ENCODE results near the gene SUCLG1.
"Not testable (repeated sequence)": the region's sequence is repeated elsewhere in the genome, so short reads cannot be mapped to it uniquely, and the experiment has no call there.

SUCLG1 gene

GRCh38 chr2:84409531-84409930, 49.5 kb downstream of the SUCLG1 start:
- Histone ChIP-seq H3K9me3 (ENCODE audit: control insufficient read depth, insufficient read depth, low read depth, low read length) (no peaks in the 10 kb centered on the region), H3K27ac (ENCODE audit: extremely low read depth, low read depth, low read length) (no peak overlapping the region), H3K36me3 (ENCODE audit: control insufficient read depth in 2 of 2, insufficient read depth in 1 of 2, low read length in 2 of 2) (no peaks in the 10 kb centered on the region), H3K4me3 (ENCODE audit: low read depth, low read length) (no peak overlapping the region), H3K4me1 (ENCODE audit: control insufficient read depth, insufficient read depth, low read length) (no peaks in the 10 kb centered on the region)
- POLR2A ChIA-PET, result no interaction called here
- no peak for TF ChIP-seq ZNF747 (tag by site-specific recombination; IDR thresholded peaks at IDR 0.05)
- no peak for TF ChIP-seq KLF17 (tag by site-specific recombination; IDR thresholded peaks at IDR 0.05)
- no peak for TF ChIP-seq ZNF366 (tag by site-specific recombination; conservative IDR thresholded peaks at IDR 0.05)
- no peak for TF ChIP-seq ZNF248 (tag by site-specific recombination; IDR thresholded peaks at IDR 0.05)
- no peak for TF ChIP-seq ZSCAN4 (tag by site-specific recombination; IDR thresholded peaks at IDR 0.05)
- CTCF ChIA-PET, result no interaction called here

GRCh38 chr2:84402111-84402510, 57.0 kb downstream of the SUCLG1 start:
- H3K9me3 ChIP-seq (ENCODE audit: control insufficient read depth, insufficient read depth, low read depth, low read length); H3K4me3 ChIP-seq (ENCODE audit: low read depth, low read length); POLR2A ChIA-PET; H3K4me1 ChIP-seq (ENCODE audit: control insufficient read depth, insufficient read depth, low read length); H3K36me3 ChIP-seq (ENCODE audit: control insufficient read depth in 2 of 2, insufficient read depth in 1 of 2, low read length in 2 of 2); H3K27ac ChIP-seq (ENCODE audit: extremely low read depth, low read depth, low read length); CTCF ChIA-PET: not testable (repeated sequence)

- H3K4me1 ChIP-seq (ENCODE audit: control insufficient read depth, insufficient read depth, low read length); CTCF ChIA-PET; POLR2A ChIA-PET; H3K27ac ChIP-seq (ENCODE audit: extremely low read depth, low read depth, low read length); H3K4me3 ChIP-seq (ENCODE audit: low read depth, low read length); H3K9me3 ChIP-seq (ENCODE audit: control insufficient read depth, insufficient read depth, low read depth, low read length); H3K36me3 ChIP-seq (ENCODE audit: control insufficient read depth in 2 of 2, insufficient read depth in 1 of 2, low read length in 2 of 2): not testable (repeated sequence)
Measured at GRCh38 chr2:84399839-84400238, 59.2 kb downstream of the SUCLG1 start.

GRCh38 chr2:84395820-84396219, 63.3 kb downstream of the SUCLG1 start:
- Histone ChIP-seq H3K9me3 (ENCODE audit: control insufficient read depth, insufficient read depth, low read depth, low read length) (no peaks in the 10 kb centered on the region), H3K27ac (ENCODE audit: extremely low read depth, low read depth, low read length) (no peak overlapping the region), H3K4me3 (ENCODE audit: low read depth, low read length) (no peak overlapping the region), H3K36me3 (ENCODE audit: control insufficient read depth in 2 of 2, insufficient read depth in 1 of 2, low read length in 2 of 2) (no peaks in the 10 kb centered on the region), H3K4me1 (ENCODE audit: control insufficient read depth, insufficient read depth, low read length) (no peaks in the 10 kb centered on the region)
- ChIA-PET CTCF (no interaction called here), POLR2A (no interaction called here)
- TF ChIP-seq KLF17 (tag by site-specific recombination; IDR thresholded peaks at IDR 0.05) (no peak), BCL11B (tag by site-specific recombination; IDR thresholded peaks at IDR 0.05; ENCODE audit: low read depth) (no peak), ZNF19 (tag by site-specific recombination; IDR thresholded peaks at IDR 0.05; ENCODE audit: low read depth) (no peak)

GRCh38 chr2:84394628-84395027, 64.5 kb downstream of the SUCLG1 start:
- Histone ChIP-seq H3K9me3 (ENCODE audit: control insufficient read depth, insufficient read depth, low read depth, low read length) (no peaks in the 10 kb centered on the region), H3K36me3 (ENCODE audit: control insufficient read depth in 2 of 2, insufficient read depth in 1 of 2, low read length in 2 of 2) (no peaks in the 10 kb centered on the region), H3K4me1 (ENCODE audit: control insufficient read depth, insufficient read depth, low read length) (no peaks in the 10 kb centered on the region), H3K27ac (ENCODE audit: extremely low read depth, low read depth, low read length) (no peak overlapping the region), H3K4me3 (ENCODE audit: low read depth, low read length) (no peak overlapping the region)
- ChIA-PET CTCF (no interaction called here), POLR2A (no interaction called here)
- TF ChIP-seq ELK4 (IDR thresholded peaks at IDR 0.05; ENCODE audit: borderline replicate concordance, low read depth, low read length) (no peak), ZNF19 (tag by site-specific recombination; IDR thresholded peaks at IDR 0.05; ENCODE audit: low read depth) (no peak), HOXA7 (CRISPR knock-in tag; IDR thresholded peaks at IDR 0.05; ENCODE audit: borderline replicate concordance) (no peak), ZNF704 (tag by site-specific recombination; IDR thresholded peaks at IDR 0.05) (no peak), AEBP2 (tag by site-specific recombination; IDR thresholded peaks at IDR 0.05; ENCODE audit: borderline replicate concordance) (no peak), ZNF621 (tag by site-specific recombination; IDR thresholded peaks at IDR 0.05) (no peak), ZNF132 (tag by site-specific recombination; IDR thresholded peaks at IDR 0.05; ENCODE audit: borderline replicate concordance) (no peak), ZFHX2 (tag by site-specific recombination; conservative IDR thresholded peaks at IDR 0.05) (no peak), ZNF473 (tag by site-specific recombination; IDR thresholded peaks at IDR 0.05) (no peak), ZNF133 (tag by site-specific recombination; IDR thresholded peaks at IDR 0.05) (no peak)

Measured in HEK293 (cell line).